GM12878 (cell line): ENCODE measurements around the gene ACTMAP. TPM values are rescaled to one million over a fixed set of nuclear protein-coding genes. Genes with fewer than 3 reads are reported as not detected.

ENCODE experiments used
- ATAC-seq: fragments of 200-7000 bp; cut with Tn5 transposase; 3 replicates; pipeline ENCODE4 v1.9.1; 2020; ENCODE audit warnings: mild to moderate bottlenecking, moderate library complexity
- BruUV-seq: library from RNA; stranded (reverse); fragments of 400-500 nt; replicated peaks from 2 replicates; lab custom pipeline; 2021; lab: Mats Ljungman, UMichigan
- CTCF ChIA-PET: fragments of 300-600 bp; sonication (Branson Sonifier 250); formaldehyde crosslinking; extraction: SDS; loops from one replicate; lab custom pipeline; 2021; ENCODE audit warnings: inconsistent platforms; lab: Yijun Ruan, JAX
- POLR2A ChIA-PET: fragments of 350-600 bp; formaldehyde crosslinking; extraction: SDS; loops from one replicate; lab custom pipeline; 2021; ENCODE audit warnings: inconsistent platforms; lab: Charles Lee
- RAD21 ChIA-PET: fragments of 300-600 bp; sonication (Branson Sonifier 250); formaldehyde crosslinking; loops from one replicate; lab custom pipeline; 2023; ENCODE audit warnings: antibody characterized with exemption; ENCODE audit not compliant: unreplicated experiment; lab: Charles Lee
- SMC1A ChIA-PET: fragments of 300-600 bp; sonication (Branson Sonifier 250); formaldehyde crosslinking; loops from one replicate; lab custom pipeline; 2023; ENCODE audit not compliant: unreplicated experiment, uncharacterized antibody; lab: Charles Lee
- DNase-seq: peaks from one replicate; pipeline ENCODE4 v3.0.0-alpha.2; 2011; ENCODE audit warnings: low read depth, low spot score
- FAIRE-seq: peaks from 3 replicates; lab custom pipeline; 2011; peaks lifted over from hg19 to GRCh38; lab: Jason Lieb, UNC
- H2AFZ ChIP-seq: 2 replicates; pipeline ENCODE4 v1.6.0; 2011; ENCODE audit warnings: low read depth, low read length, control low read depth; ENCODE audit not compliant: control insufficient read depth
- H3K27ac ChIP-seq: 2 replicates; pipeline ENCODE4 v1.5.1; 2011; ENCODE audit warnings: control low read depth; ENCODE audit not compliant: control insufficient read depth, insufficient read depth
- H3K27me3 ChIP-seq, 2 experiments: replicated peaks in 1 of 2; 2 replicates each; pipeline versions ENCODE4 v1.6.0 to v1.6.1; 2011; ENCODE audit warnings: low read length in 1 of 2; ENCODE audit not compliant: control insufficient read depth in 2 of 2, insufficient read depth in 2 of 2
- H3K36me3 ChIP-seq, 2 experiments: 2 replicates each; pipeline ENCODE4 v1.5.1; 2011; ENCODE audit warnings: low read length in 1 of 2; ENCODE audit not compliant: control insufficient read depth in 2 of 2, insufficient read depth in 2 of 2
- H3K4me1 ChIP-seq: 2 replicates; pipeline ENCODE4 v1.6.1; 2011; ENCODE audit warnings: mild to moderate bottlenecking, low read length, moderate library complexity, mixed read lengths; ENCODE audit not compliant: control insufficient read depth, insufficient read depth
- H3K4me2 ChIP-seq: 2 replicates; pipeline ENCODE4 v1.6.0; 2011; ENCODE audit warnings: control low read depth; ENCODE audit not compliant: control insufficient read depth, insufficient read depth
- H3K4me3 ChIP-seq: fragments of 200-600 bp; sonication (generic); 2 replicates; pipeline ENCODE4 v1.5.1; 2016
- H3K79me2 ChIP-seq: 2 replicates; pipeline ENCODE4 v1.6.0; 2011; ENCODE audit warnings: low read length; ENCODE audit not compliant: control insufficient read depth, insufficient read depth
- H3K9ac ChIP-seq: 2 replicates; pipeline ENCODE4 v1.8.0; 2011; ENCODE audit warnings: low read length, control low read depth, mixed read lengths; ENCODE audit not compliant: control insufficient read depth, insufficient read depth
- H3K9me3 ChIP-seq: replicated peaks from 3 replicates; pipeline ENCODE4 v1.5.1; 2011; ENCODE audit warnings: mild to moderate bottlenecking, low read length; ENCODE audit not compliant: control insufficient read depth, insufficient read depth
- H4K20me1 ChIP-seq: 2 replicates; pipeline ENCODE4 v1.6.0; 2011; ENCODE audit not compliant: control insufficient read depth, insufficient read depth
- ATF3 ChIP-seq: IDR thresholded peaks from 2 replicates; pipeline ENCODE4 v1.6.1; 2011; ENCODE audit warnings: low read depth, mild to moderate bottlenecking, low read length, moderate library complexity, borderline replicate concordance; ENCODE audit errors: extremely low read depth
- HDGF ChIP-seq: fragments of 450-650 bp; IDR thresholded peaks from 2 replicates; pipeline ENCODE4 v1.6.1; 2016; ENCODE audit warnings: antibody characterized with exemption
- MLLT1 ChIP-seq: fragments of 450-650 bp; IDR thresholded peaks from 2 replicates; pipeline ENCODE4 v1.6.1; 2016; ENCODE audit warnings: mild to moderate bottlenecking
- RCOR1 ChIP-seq: conservative IDR thresholded peaks from 2 replicates; pipeline ENCODE4 v1.6.1; 2012; ENCODE audit warnings: low read depth, low read length, improper control_type of control experiment
- RELA ChIP-seq: fragments of 450-650 bp; IDR thresholded peaks from 2 replicates; pipeline ENCODE4 v1.8.0; 2014; ENCODE audit warnings: borderline replicate concordance; ENCODE audit not compliant: partially characterized antibody
- SUZ12 ChIP-seq: fragments of 200-600 bp; sonication (generic); IDR thresholded peaks from one replicate; pipeline ENCODE4 v1.6.1; 2018; ENCODE audit warnings: antibody characterized with exemption, mild to moderate bottlenecking; ENCODE audit not compliant: unreplicated experiment
- TCF7 ChIP-seq: IDR thresholded peaks from 2 replicates; pipeline ENCODE4 v1.6.1; 2014; ENCODE audit warnings: antibody characterized with exemption, borderline replicate concordance
- USF2 ChIP-seq: IDR thresholded peaks from 2 replicates; pipeline ENCODE4 v1.6.1; 2011; ENCODE audit warnings: low read depth, low read length, improper control_type of control experiment, borderline replicate concordance
- YY1 ChIP-seq: IDR thresholded peaks from 2 replicates; pipeline ENCODE4 v1.6.1; 2011; ENCODE audit warnings: low read depth, mild to moderate bottlenecking, low read length
- ZZZ3 ChIP-seq: IDR thresholded peaks from 2 replicates; pipeline ENCODE4 v1.6.1; 2011; ENCODE audit warnings: low read depth; ENCODE audit not compliant: control insufficient read depth, insufficient read length
- WGBS: methylation state at CpG from one replicate; pipeline ENCODE4 v1.1.6; 2016; ENCODE audit warnings: low lambda C conversion rate; ENCODE audit not compliant: insufficient replicate concordance, insufficient coverage; ENCODE audit errors: missing lambda C conversion rate; 5-methylcytosine and 5-hydroxymethylcytosine counted together
- in situ Hi-C: fragments of 300-500 bp; cut with MboI; formaldehyde crosslinking; loops from 9 replicates; pipeline ENCODE4 v1.14.3; 2018; ENCODE audit warnings: mixed read lengths
- intact Hi-C: fragments of 100-400 bp; cut with micrococcal nuclease; formaldehyde crosslinking; loops from one replicate; pipeline ENCODE4 v1.14.2; 2022; ENCODE audit not compliant: unreplicated experiment
- polyA plus RNA-seq, 11 experiments: library from polyadenylated mRNA; depleted of rRNA in 4 of 11; unstranded in 6 of 11; stranded (reverse) in 5 of 11; fragments of >200 nt; fragmentation: Nextera tagmentation in 4 of 11; fragmentation: Illumina TruSeq in 1 of 11; extraction: Ambion mirVana in 4 of 11; extraction: Trizol in 1 of 11; gene quantifications; 1 replicate in 1 of 11; 2 replicates in 10 of 11; pipeline versions ENCODE4 v1.2.1 to v1.2.3, GENCODE V29; 2011 to 2016; ENCODE audit warnings: inconsistent platforms in 2 of 11, missing spikeins in 2 of 11, low read depth in 1 of 11
- total RNA-seq, 4 experiments: library from RNA; depleted of rRNA in 3 of 4; stranded (reverse); fragments of >200 nt in 3 of 4; fragmentation: Illumina TruSeq in 1 of 4; extraction: Trizol in 1 of 4; gene quantifications; 2 replicates each; pipeline versions ENCODE4 v1.2.1 to v1.2.3, GENCODE V29; 2013 to 2021
- TF ChIP-seq, protein P1 (sequence below): IDR thresholded peaks from 2 replicates; pipeline ENCODE4 v1.6.1; 2011; ENCODE audit warnings: borderline replicate concordance, low read depth, mild to moderate bottlenecking, moderate library complexity, mixed read lengths, low read length; ENCODE audit not compliant: insufficient read depth; ENCODE audit errors: extremely low read length
- TF ChIP-seq, protein P2 (sequence below): fragments of 450-650 bp; IDR thresholded peaks from 2 replicates; pipeline ENCODE4 v1.6.1; 2017; ENCODE audit warnings: mild to moderate bottlenecking, moderate library complexity
- TF ChIP-seq, protein P3 (sequence below): IDR thresholded peaks from 2 replicates; pipeline ENCODE4 v1.6.1; 2011; ENCODE audit warnings: mild to moderate bottlenecking, low read depth, low read length, moderate library complexity; ENCODE audit not compliant: insufficient replicate concordance

Gene ACTMAP
- total and polyA plus RNA-seq, 10 of the 15 experiments (the other 5 are each of a cell fraction or from before 2014, with no cell fraction given), result 3.0 to 26.2 (median 11.1) TPM

- ATAC-seq (no peak), FAIRE-seq (no peak)
- BruUV-seq, result no TSS peak
These were observed 10.2 kb downstream of the ACTMAP start for GRCh38 chr19:40739871-40740703.

More at GRCh38 chr19:40739871-40740703, 10.2 kb downstream of the ACTMAP start:
- no peak overlapping the region for H3K4me2 ChIP-seq
- no peaks in the 10 kb centered on the region for H3K27me3 ChIP-seq
- no peaks in the 10 kb centered on the region for H4K20me1 ChIP-seq
- H2AFZ ChIP-seq, result no peak overlapping the region
- TF ChIP-seq RELA (no peak), MLLT1 (no peak), TCF7 (no peak), HDGF (no peak), ZZZ3 (no peak), YY1 (no peak), RCOR1 (no peak), ATF3 (no peak), USF2 (no peak), SUZ12 (no peak)
- TF ChIP-seq, protein P1, sequence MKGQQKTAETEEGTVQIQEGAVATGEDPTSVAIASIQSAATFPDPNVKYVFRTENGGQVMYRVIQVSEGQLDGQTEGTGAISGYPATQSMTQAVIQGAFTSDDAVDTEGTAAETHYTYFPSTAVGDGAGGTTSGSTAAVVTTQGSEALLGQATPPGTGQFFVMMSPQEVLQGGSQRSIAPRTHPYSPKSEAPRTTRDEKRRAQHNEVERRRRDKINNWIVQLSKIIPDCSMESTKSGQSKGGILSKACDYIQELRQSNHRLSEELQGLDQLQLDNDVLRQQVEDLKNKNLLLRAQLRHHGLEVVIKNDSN, result no peak
- TF ChIP-seq, protein P2, sequence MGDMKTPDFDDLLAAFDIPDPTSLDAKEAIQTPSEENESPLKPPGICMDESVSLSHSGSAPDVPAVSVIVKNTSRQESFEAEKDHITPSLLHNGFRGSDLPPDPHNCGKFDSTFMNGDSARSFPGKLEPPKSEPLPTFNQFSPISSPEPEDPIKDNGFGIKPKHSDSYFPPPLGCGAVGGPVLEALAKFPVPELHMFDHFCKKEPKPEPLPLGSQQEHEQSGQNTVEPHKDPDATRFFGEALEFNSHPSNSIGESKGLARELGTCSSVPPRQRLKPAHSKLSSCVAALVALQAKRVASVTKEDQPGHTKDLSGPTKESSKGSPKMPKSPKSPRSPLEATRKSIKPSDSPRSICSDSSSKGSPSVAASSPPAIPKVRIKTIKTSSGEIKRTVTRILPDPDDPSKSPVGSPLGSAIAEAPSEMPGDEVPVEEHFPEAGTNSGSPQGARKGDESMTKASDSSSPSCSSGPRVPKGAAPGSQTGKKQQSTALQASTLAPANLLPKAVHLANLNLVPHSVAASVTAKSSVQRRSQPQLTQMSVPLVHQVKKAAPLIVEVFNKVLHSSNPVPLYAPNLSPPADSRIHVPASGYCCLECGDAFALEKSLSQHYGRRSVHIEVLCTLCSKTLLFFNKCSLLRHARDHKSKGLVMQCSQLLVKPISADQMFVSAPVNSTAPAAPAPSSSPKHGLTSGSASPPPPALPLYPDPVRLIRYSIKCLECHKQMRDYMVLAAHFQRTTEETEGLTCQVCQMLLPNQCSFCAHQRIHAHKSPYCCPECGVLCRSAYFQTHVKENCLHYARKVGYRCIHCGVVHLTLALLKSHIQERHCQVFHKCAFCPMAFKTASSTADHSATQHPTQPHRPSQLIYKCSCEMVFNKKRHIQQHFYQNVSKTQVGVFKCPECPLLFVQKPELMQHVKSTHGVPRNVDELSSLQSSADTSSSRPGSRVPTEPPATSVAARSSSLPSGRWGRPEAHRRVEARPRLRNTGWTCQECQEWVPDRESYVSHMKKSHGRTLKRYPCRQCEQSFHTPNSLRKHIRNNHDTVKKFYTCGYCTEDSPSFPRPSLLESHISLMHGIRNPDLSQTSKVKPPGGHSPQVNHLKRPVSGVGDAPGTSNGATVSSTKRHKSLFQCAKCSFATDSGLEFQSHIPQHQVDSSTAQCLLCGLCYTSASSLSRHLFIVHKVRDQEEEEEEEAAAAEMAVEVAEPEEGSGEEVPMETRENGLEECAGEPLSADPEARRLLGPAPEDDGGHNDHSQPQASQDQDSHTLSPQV, result no peak
- TF ChIP-seq, protein P3, sequence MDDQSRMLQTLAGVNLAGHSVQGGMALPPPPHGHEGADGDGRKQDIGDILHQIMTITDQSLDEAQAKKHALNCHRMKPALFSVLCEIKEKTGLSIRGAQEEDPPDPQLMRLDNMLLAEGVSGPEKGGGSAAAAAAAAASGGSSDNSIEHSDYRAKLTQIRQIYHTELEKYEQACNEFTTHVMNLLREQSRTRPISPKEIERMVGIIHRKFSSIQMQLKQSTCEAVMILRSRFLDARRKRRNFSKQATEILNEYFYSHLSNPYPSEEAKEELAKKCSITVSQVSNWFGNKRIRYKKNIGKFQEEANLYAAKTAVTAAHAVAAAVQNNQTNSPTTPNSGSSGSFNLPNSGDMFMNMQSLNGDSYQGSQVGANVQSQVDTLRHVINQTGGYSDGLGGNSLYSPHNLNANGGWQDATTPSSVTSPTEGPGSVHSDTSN, result no peak
- RAD21 ChIA-PET, result no interaction called here
- no peaks in the 10 kb centered on the region for H3K79me2 ChIP-seq
- no peaks in the 10 kb centered on the region for H3K4me1 ChIP-seq
- no peak overlapping the region for H3K9ac ChIP-seq
- CTCF ChIA-PET, result no interaction called here
- DNase-seq, result no peak
- WGBS, result 73% methylated on average over 16 of the region's 16 CpGs
- no peak overlapping the region for H3K4me3 ChIP-seq
- intact Hi-C loops, result no loop called here
- SMC1A ChIA-PET, result interaction anchor here (0.6 kb wide), 1 partner anchor 80 kb away, joined by 3 read pairs; no protein-coding TSS in a partner anchor
- peaks cover 0 to 1% of the 10 kb centered on the region in 2 experiments; a peak in 3 of 4 replicates for H3K36me3 ChIP-seq
- no peaks in the 10 kb centered on the region for H3K9me3 ChIP-seq
- in situ Hi-C loops, result no loop called here
- POLR2A ChIA-PET, result no interaction called here
- no peak overlapping the region for H3K27ac ChIP-seq
